Mucosa of stomach (tissue), 1 donor: ENCODE results near the gene SIRT1.
"Not testable (repeated sequence)": the region's sequence is repeated elsewhere in the genome, so short reads cannot be mapped to it uniquely, and the experiment has no call there.

Experiments used
- H3K27me3 ChIP-seq: one replicate; pipeline ENCODE4 v1.7.0; 2013; ENCODE audit warnings: mild to moderate bottlenecking, low read length; ENCODE audit not compliant: control insufficient read depth, insufficient read depth
- H3K36me3 ChIP-seq: one replicate; pipeline ENCODE4 v1.7.0; 2013; ENCODE audit warnings: low read length; ENCODE audit not compliant: control insufficient read depth, insufficient read depth
- H3K4me1 ChIP-seq: one replicate; pipeline ENCODE4 v1.7.0; 2013; ENCODE audit warnings: mild to moderate bottlenecking, low read length; ENCODE audit not compliant: control insufficient read depth, insufficient read depth
- H3K4me3 ChIP-seq: one replicate; pipeline ENCODE4 v1.7.0; 2013; ENCODE audit warnings: low read length
- H3K9ac ChIP-seq: one replicate; pipeline ENCODE4 v1.7.0; 2013; ENCODE audit warnings: mild to moderate bottlenecking, low read length, moderate library complexity
- H3K9me3 ChIP-seq: one replicate; pipeline ENCODE4 v1.7.0; 2013; ENCODE audit warnings: mild to moderate bottlenecking, low read length, moderate library complexity; ENCODE audit not compliant: control insufficient read depth
- donor health status: Pancreatic carcinoma.

SIRT1 gene

DNA sequence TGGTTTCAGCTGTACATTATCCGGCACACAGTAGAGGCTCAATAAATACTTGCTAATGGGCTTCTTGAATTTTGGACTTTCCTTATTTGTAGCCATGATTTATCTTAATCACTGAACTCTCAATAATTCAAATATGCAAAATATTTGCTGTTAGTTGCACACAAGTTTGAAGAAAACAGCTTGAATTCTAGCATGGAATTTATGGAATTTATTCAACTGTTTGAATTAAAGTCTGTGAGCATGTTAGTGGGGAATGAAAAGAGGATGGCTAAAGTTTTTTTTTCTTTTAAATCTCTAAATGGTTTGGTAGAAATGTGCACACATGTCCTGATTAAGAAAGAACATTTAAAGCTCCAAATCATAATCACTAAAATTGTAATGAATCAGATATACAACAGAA lies 42.5 kb downstream of the SIRT1 start:
- Histone ChIP-seq H3K9ac (no peak overlapping the region), H3K27me3 (no peaks in the 10 kb centered on the region), H3K4me1 (no peaks in the 10 kb centered on the region), H3K36me3 (no peaks in the 10 kb centered on the region), H3K9me3 (no peaks in the 10 kb centered on the region), H3K4me3 (no peak overlapping the region)

GRCh38 chr10:67933199-67933598 lies 48.7 kb downstream of the SIRT1 start:
- H3K27me3 ChIP-seq, result no peaks in the 10 kb centered on the region
- H3K9me3 ChIP-seq, result no peaks in the 10 kb centered on the region
- no peaks in the 10 kb centered on the region for H3K36me3 ChIP-seq
- H3K4me1 ChIP-seq, result no peaks in the 10 kb centered on the region
- H3K4me3 ChIP-seq, result no peak overlapping the region
- H3K9ac ChIP-seq, result no peak overlapping the region

DNA sequence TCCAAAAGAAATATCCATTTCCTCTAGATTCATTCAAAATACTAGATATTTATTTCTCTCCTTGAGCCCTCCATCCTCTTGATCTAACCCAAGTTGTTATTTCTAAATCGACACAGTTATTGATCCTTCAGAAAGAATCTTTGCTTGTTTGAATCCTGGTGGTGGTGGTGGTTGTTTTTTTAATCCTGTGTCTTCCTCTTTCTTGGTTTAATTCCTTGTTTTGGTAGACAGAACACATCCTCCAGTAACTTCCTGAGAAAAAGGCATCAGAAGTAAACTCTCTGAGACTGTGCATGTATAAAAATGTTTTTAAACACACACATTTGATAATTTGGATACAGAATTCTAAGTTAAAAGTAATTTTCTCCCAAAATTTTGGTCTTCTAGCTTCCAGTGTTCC lies 49.9 kb downstream of the SIRT1 start:
- no peaks in the 10 kb centered on the region for H3K9me3 ChIP-seq
- no peaks in the 10 kb centered on the region for H3K4me1 ChIP-seq
- no peak overlapping the region for H3K9ac ChIP-seq
- no peaks in the 10 kb centered on the region for H3K27me3 ChIP-seq
- no peak overlapping the region for H3K4me3 ChIP-seq
- H3K36me3 ChIP-seq, result no peaks in the 10 kb centered on the region

GRCh38 chr10:67935223-67935622 lies 50.8 kb downstream of the SIRT1 start:
- no peak overlapping the region for H3K9ac ChIP-seq
- H3K9me3 ChIP-seq, result no peaks in the 10 kb centered on the region
- no peaks in the 10 kb centered on the region for H3K4me1 ChIP-seq
- H3K27me3 ChIP-seq, result no peaks in the 10 kb centered on the region
- H3K4me3 ChIP-seq, result no peak overlapping the region
- H3K36me3 ChIP-seq, result no peaks in the 10 kb centered on the region

DNA sequence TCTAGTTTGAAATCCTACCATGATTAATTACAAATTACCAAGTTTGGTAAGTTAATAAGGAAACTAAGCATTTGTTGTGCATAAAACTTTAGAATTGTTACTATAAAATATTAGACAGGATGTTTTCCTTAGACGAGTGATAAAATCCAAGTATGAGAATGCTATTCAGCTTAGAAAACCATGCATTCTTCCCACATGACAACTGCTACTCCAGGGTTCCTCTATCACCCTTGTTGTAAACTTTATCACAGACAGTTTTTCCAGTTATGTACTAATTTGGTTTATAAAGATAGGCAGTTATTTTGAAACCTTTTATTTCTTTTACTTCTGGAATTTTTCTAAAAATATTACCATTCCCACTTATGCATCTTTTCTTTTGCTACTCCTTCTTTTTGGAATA lies 52.0 kb downstream of the SIRT1 start:
- H3K4me1 ChIP-seq, result no peaks in the 10 kb centered on the region
- no peaks in the 10 kb centered on the region for H3K9me3 ChIP-seq
- no peak overlapping the region for H3K9ac ChIP-seq
- no peak overlapping the region for H3K4me3 ChIP-seq
- H3K27me3 ChIP-seq, result no peaks in the 10 kb centered on the region
- H3K36me3 ChIP-seq, result no peaks in the 10 kb centered on the region

DNA sequence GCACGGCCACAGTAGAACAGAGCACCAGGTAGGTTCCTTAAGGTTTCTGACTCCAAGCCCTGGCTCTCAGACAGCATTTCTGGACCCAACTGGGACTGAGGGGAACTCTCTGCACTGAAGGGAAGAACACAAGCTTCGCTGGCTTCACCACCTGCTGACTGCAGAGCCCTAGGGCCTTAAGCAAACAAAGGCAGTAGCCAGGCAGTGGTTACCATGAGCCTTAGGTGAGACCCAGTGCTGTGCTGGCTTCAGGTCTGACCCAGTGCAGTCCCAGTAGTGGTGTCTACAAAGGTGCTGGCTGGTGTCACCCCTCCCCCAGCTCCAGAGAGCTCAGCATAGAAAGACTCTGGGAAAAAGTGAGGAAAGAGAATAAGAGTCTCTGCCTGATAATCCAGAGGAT lies 59.5 kb downstream of the SIRT1 start:
- no peaks in the 10 kb centered on the region for H3K4me1 ChIP-seq
- no peak overlapping the region for H3K9ac ChIP-seq
- H3K9me3 ChIP-seq, result no peaks in the 10 kb centered on the region
- no peaks in the 10 kb centered on the region for H3K36me3 ChIP-seq
- H3K27me3 ChIP-seq, result no peaks in the 10 kb centered on the region
- H3K4me3 ChIP-seq, result no peak overlapping the region

- H3K4me1 ChIP-seq, result no peaks in the 10 kb centered on the region
- H3K36me3 ChIP-seq, result peaks cover 4% of the 10 kb centered on the region
Observed at GRCh38 chr10:67955614-67956013, 71.2 kb downstream of the SIRT1 start.

GRCh38 chr10:67959839-67960476 lies 75.5 kb downstream of the SIRT1 start:
- no peak overlapping the region for H3K4me3 ChIP-seq
- H3K9me3 ChIP-seq, result no peaks in the 10 kb centered on the region
- H3K36me3 ChIP-seq, result no peaks in the 10 kb centered on the region
- no peaks in the 10 kb centered on the region for H3K27me3 ChIP-seq
- no peak overlapping the region for H3K9ac ChIP-seq
- H3K4me1 ChIP-seq, result no peaks in the 10 kb centered on the region

More at GRCh38 chr10:67955614-67956013, 71.2 kb downstream of the SIRT1 start:
- H3K9me3 ChIP-seq, result no peaks in the 10 kb centered on the region
- H3K27me3 ChIP-seq, result no peaks in the 10 kb centered on the region
- no peak overlapping the region for H3K9ac ChIP-seq
- no peak overlapping the region for H3K4me3 ChIP-seq

- no peak overlapping the region for H3K9ac ChIP-seq
- no peaks in the 10 kb centered on the region for H3K4me1 ChIP-seq
- H3K27me3 ChIP-seq, result no peaks in the 10 kb centered on the region
- H3K36me3 ChIP-seq, result no peaks in the 10 kb centered on the region
- H3K4me3 ChIP-seq, result no peak overlapping the region
- H3K9me3 ChIP-seq, result no peaks in the 10 kb centered on the region
Observed at GRCh38 chr10:67965456-67965855, 81.0 kb downstream of the SIRT1 start.

- H3K27me3 ChIP-seq, H3K9me3 ChIP-seq, H3K9ac ChIP-seq, H3K4me1 ChIP-seq, H3K36me3 ChIP-seq, H3K4me3 ChIP-seq: not testable (repeated sequence)
Observed at GRCh38 chr10:67966035-67966434, 81.6 kb downstream of the SIRT1 start.
